KMS-11 (cell line): ENCODE results near the gene A1BG.

Source experiments
- H2AFZ ChIP-seq: fragments of 200-600 bp; sonication (generic); 2 replicates; pipeline ENCODE4 v1.6.1; 2016; ENCODE audit warnings: antibody characterized with exemption, mixed run types, low read depth
- H3K27ac ChIP-seq: fragments of 200-600 bp; sonication (generic); 2 replicates; pipeline ENCODE4 v1.6.1; 2016; ENCODE audit warnings: mild to moderate bottlenecking, mixed run types
- H3K27me3 ChIP-seq: fragments of 200-600 bp; sonication (generic); 2 replicates; pipeline ENCODE4 v1.6.1; 2017; ENCODE audit warnings: mild to moderate bottlenecking, low read depth, mixed run types, moderate library complexity; ENCODE audit not compliant: insufficient read depth
- H3K36me3 ChIP-seq: fragments of 200-600 bp; sonication (generic); 2 replicates; pipeline ENCODE4 v1.6.1; 2017; ENCODE audit warnings: mild to moderate bottlenecking, mixed run types; ENCODE audit not compliant: insufficient read depth
- H3K4me1 ChIP-seq: fragments of 200-600 bp; sonication (generic); 2 replicates; pipeline ENCODE4 v1.6.1; 2016; ENCODE audit warnings: mild to moderate bottlenecking, low read depth, mixed run types; ENCODE audit not compliant: poor library complexity, severe bottlenecking
- H3K4me2 ChIP-seq: fragments of 200-600 bp; sonication (generic); 2 replicates; pipeline ENCODE4 v1.7.0; 2016; ENCODE audit warnings: mild to moderate bottlenecking, mixed run types
- H3K4me3 ChIP-seq: fragments of 200-600 bp; sonication (generic); IDR thresholded peaks from 2 replicates; pipeline ENCODE4 v1.6.1; 2017; ENCODE audit warnings: low read depth, low read length, mixed read lengths; ENCODE audit not compliant: insufficient read depth
- H3K79me2 ChIP-seq: fragments of 200-600 bp; sonication (generic); 2 replicates; pipeline ENCODE4 v1.6.1; 2016; ENCODE audit warnings: low read depth, mixed run types; ENCODE audit not compliant: insufficient read depth
- H3K9ac ChIP-seq: fragments of 200-600 bp; sonication (generic); 2 replicates; pipeline ENCODE4 v1.6.1; 2016; ENCODE audit warnings: mild to moderate bottlenecking, mixed run types
- H4K20me1 ChIP-seq: fragments of 200-600 bp; sonication (generic); 2 replicates; pipeline ENCODE4 v1.6.1; 2016; ENCODE audit warnings: mild to moderate bottlenecking, mixed run types; ENCODE audit not compliant: insufficient read depth
- TF ChIP-seq, protein P1 (sequence below): fragments of 200-600 bp; sonication (generic); conservative IDR thresholded peaks from 2 replicates; pipeline ENCODE4 v1.6.1; 2017; ENCODE audit warnings: low read depth, mild to moderate bottlenecking, antibody characterized with exemption, low read length, moderate library complexity, mixed read lengths

Gene A1BG

DNA sequence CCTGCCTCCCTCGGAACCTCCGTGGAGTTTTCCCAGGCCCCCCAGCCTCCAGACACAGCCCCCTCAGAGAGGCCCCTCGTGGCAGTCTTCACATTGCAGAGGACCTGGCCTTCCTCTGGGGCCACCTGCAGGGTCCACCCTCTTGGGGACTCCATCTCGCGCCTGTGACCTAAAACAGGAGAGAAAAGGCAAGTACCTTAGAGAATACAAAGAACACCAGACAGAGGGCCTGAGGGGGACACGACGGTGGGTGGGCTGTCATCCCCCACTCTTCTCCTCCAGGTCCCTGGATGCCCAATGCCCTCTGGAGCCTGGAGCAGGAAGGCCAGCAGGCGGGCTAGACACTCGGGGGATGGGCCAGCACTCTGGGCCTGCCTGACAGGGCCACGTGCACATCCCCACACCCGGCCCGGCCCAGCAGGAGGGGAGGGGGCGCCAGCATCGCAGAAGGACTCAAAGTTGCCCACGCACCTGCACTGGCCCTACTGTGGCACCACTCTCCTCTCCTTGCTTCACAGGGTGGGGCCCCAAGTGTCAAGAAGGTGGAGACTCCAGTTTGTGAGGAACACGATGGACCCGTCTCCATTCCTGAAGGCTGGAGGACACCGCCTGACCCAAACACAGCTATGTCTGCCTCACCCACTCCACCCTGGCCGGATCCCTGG is 4.3 kb upstream of the A1BG start:
- no peak overlapping the region for H2AFZ ChIP-seq
- no peak overlapping the region for H3K4me2 ChIP-seq
- no peak overlapping the region for H3K4me3 ChIP-seq
- H3K36me3 ChIP-seq: no peaks in the 10 kb centered on the region
- H3K9ac ChIP-seq: no peak overlapping the region
- H4K20me1 ChIP-seq: no peaks in the 10 kb centered on the region
- H3K4me1 ChIP-seq: peaks cover 3% of the 10 kb centered on the region
- H3K27me3 ChIP-seq: no peaks in the 10 kb centered on the region; the same call in 1 of the 2 replicates
- no peak overlapping the region for H3K27ac ChIP-seq
- no peaks in the 10 kb centered on the region for H3K79me2 ChIP-seq
- TF ChIP-seq, protein P1, sequence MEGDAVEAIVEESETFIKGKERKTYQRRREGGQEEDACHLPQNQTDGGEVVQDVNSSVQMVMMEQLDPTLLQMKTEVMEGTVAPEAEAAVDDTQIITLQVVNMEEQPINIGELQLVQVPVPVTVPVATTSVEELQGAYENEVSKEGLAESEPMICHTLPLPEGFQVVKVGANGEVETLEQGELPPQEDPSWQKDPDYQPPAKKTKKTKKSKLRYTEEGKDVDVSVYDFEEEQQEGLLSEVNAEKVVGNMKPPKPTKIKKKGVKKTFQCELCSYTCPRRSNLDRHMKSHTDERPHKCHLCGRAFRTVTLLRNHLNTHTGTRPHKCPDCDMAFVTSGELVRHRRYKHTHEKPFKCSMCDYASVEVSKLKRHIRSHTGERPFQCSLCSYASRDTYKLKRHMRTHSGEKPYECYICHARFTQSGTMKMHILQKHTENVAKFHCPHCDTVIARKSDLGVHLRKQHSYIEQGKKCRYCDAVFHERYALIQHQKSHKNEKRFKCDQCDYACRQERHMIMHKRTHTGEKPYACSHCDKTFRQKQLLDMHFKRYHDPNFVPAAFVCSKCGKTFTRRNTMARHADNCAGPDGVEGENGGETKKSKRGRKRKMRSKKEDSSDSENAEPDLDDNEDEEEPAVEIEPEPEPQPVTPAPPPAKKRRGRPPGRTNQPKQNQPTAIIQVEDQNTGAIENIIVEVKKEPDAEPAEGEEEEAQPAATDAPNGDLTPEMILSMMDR: no peak

DNA sequence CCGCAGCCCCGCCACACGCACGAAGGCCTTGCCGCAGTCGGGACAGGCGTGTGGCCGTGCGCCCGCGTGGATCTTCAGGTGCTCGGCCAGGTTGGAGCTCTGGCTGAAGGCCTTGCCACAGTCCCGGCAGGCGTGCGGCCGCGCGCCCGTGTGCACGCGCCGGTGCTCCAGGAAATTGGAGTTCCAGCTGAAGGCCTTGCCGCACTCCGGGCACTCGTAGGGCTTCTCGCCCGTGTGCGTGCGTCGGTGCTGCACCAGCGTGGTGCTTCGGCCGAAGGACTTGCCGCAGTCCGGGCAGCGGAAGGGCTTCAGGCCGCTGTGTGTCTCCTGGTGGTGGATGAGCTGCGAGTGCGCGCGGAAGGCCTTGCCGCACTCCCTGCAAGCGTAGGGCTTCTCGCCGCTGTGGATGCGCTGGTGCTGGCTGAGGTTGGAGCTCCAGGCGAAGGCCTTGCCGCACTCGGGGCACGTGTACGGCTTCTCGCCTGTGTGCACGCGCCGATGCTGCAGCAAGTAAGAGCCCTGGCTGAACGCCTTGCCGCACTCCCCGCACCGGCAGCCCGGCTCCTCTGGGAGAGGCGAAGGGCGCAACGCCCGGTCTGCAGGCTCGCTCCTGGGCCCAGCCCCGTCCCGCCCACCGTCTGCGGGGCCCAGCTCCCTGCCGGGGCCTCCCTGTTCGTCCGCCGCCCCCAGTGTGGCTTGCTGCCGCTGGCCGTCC is 3.6 kb upstream of the A1BG start:
- Histone ChIP-seq H3K9ac (no peak overlapping the region), H3K79me2 (no peaks in the 10 kb centered on the region), H3K27me3 (no peaks in the 10 kb centered on the region; the same call in 1 of the 2 replicates), H3K4me2 (no peak overlapping the region), H3K4me3 (no peak overlapping the region), H2AFZ (no peak overlapping the region), H3K36me3 (no peaks in the 10 kb centered on the region), H3K4me1 (peaks cover 3% of the 10 kb centered on the region), H4K20me1 (no peaks in the 10 kb centered on the region), H3K27ac (no peak overlapping the region)
- TF ChIP-seq, protein P1: no peak

DNA sequence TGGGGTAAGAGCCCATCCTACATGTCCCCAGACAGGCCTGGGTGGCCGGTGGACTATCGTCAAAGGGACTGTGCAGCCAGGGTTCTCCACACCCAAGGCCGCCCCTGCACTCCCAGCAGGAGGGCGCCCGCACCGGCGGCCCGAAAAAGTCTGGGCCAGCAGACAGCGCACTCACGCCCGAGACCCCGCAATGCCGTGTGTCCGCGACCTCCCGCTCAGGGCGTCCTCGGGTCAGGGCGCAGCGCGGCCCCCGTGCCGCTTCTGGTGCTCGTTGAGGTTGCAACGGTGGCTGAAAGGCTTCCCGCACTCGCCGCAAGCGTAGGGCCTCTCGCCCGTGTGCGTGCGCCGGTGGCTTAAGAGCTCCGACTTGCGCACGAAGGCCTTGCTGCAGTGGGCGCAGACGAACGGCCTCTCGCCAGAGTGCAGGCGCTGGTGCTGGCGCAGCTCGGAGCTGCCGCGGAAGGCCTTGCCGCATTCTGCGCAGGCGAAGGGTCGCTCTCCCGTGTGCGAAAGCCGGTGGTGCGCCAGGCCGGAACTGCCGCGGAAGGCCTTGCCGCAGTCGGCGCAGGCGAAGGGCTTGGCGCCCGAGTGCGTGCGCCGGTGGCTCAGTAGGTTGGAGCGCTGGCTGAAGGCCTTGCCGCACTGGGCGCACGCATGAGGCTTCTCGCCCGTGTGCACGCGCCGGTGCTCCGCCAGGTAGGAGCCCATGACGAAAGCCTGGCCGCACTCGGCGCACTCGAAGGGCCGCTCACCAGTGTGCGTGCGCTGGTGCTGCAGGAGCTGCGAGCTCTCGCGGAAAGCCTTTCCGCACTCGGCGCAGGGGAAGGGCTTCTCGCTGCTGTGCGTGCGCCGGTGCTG is 2.8 kb upstream of the A1BG start:
- TF ChIP-seq, protein P1: no peak
- Histone ChIP-seq H3K4me2 (no peak overlapping the region), H3K9ac (no peak overlapping the region), H2AFZ (no peak overlapping the region), H3K36me3 (no peaks in the 10 kb centered on the region), H3K79me2 (no peaks in the 10 kb centered on the region), H3K27ac (no peak overlapping the region), H3K4me3 (no peak overlapping the region), H3K27me3 (no peaks in the 10 kb centered on the region; the same call in 1 of the 2 replicates), H3K4me1 (peaks cover 3% of the 10 kb centered on the region), H4K20me1 (no peaks in the 10 kb centered on the region)

DNA sequence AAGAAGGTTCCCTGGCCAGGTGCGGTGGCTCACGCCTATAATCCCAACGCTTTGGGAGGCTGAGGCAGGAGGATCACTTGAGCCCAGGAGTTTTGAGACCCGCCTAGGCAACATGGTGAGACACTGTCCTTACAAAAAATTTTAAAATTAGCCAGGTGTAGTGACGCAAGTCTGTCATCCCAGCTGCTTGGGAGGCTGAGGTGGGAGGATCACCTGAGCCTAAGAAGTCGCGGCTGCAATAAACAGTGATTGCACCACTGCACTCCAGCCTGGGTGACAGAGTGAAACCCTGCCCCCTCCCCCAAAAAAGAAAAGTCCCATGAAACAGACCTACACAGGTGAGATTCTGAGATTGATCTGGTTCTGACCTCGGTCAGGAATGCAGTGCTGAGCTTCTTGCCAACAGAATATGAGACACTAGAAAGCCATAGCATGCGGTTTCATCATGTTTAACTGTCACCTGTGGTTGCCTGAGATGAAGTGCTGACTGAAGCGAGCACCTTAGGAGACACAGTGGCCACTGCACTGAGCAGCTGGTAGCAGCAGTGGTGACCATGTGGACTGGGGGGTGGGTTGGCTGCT is 2.0 kb upstream of the A1BG start:
- Histone ChIP-seq H3K4me2 (no peak overlapping the region), H2AFZ (no peak overlapping the region), H3K36me3 (no peaks in the 10 kb centered on the region), H3K27me3 (no peaks in the 10 kb centered on the region; the same call in 1 of the 2 replicates), H3K9ac (no peak overlapping the region), H3K79me2 (no peaks in the 10 kb centered on the region), H4K20me1 (no peaks in the 10 kb centered on the region), H3K4me1 (peaks cover 3% of the 10 kb centered on the region), H3K27ac (no peak overlapping the region), H3K4me3 (no peak overlapping the region)
- TF ChIP-seq, protein P1: no peak
